HFFc6 (cell line): Measurements from ENCODE around the gene PROX2. TPM values are rescaled to one million over a fixed set of nuclear protein-coding genes. Genes with fewer than 3 reads are reported as not detected.

Experiments
- DNase-seq: peaks from one replicate; pipeline ENCODE4 v3.0.0-alpha.2; 2018
- H3K27ac Mint-ChIP-seq: 2 replicates; pipeline ENCODE4 v1.8.0; 2020; ENCODE audit warnings: mild to moderate bottlenecking, mixed read lengths
- H3K27me3 Mint-ChIP-seq: 2 replicates; pipeline ENCODE4 v1.8.0; 2021; ENCODE audit warnings: mild to moderate bottlenecking, moderate library complexity, mixed read lengths; ENCODE audit not compliant: insufficient read depth
- H3K36me3 Mint-ChIP-seq: 2 replicates; pipeline ENCODE4 v1.8.0; 2021; ENCODE audit warnings: low read depth, mixed read lengths
- H3K4me1 Mint-ChIP-seq: 2 replicates; pipeline ENCODE4 v1.8.0; 2020; ENCODE audit warnings: low read depth, mixed read lengths
- H3K4me3 Mint-ChIP-seq: 2 replicates; pipeline ENCODE4 v1.8.0; 2020; ENCODE audit warnings: mild to moderate bottlenecking, moderate library complexity, mixed read lengths
- H3K9me3 Mint-ChIP-seq: 2 replicates; pipeline ENCODE4 v1.8.0; 2020; ENCODE audit warnings: mild to moderate bottlenecking, mixed read lengths
- CTCF ChIP-seq: fragments of 200-600 bp; sonication (generic); IDR thresholded peaks from 2 replicates; pipeline ENCODE4 v1.5.0; 2021; ENCODE audit warnings: antibody characterized with exemption, mild to moderate bottlenecking
- total RNA-seq, 6 experiments: library from RNA; stranded (reverse); fragmentation: NEBNext Ultra II Directional; extraction: Animal tissue kit (Norgen Biotek cat#: 25700); gene quantifications; 2 replicates in 1 of 6; 3 replicates in 5 of 6; pipeline ENCODE4 v1.2.3, GENCODE V29; 2021

PROX2 gene
- total RNA-seq, 6 experiments from 2014 or later, result not detected

GRCh38 chr14:74826574-74826973 lies 49.4 kb downstream of the PROX2 start:
- no peak for DNase-seq
- H3K27me3 Mint-ChIP-seq, result peaks cover 3% of the 10 kb centered on the region
- no peak for TF ChIP-seq CTCF
- H3K4me1 Mint-ChIP-seq, result peaks cover 19% of the 10 kb centered on the region
- no peak overlapping the region for H3K4me3 Mint-ChIP-seq
- peaks cover 36% of the 10 kb centered on the region for H3K36me3 Mint-ChIP-seq
- no peaks in the 10 kb centered on the region for H3K9me3 Mint-ChIP-seq
- no peak overlapping the region for H3K27ac Mint-ChIP-seq

Other genes with a start within 250 kb of the PROX2 start
- 10 to 100 TPM; 36.7 to 42.3 (median 40.6) TPM for gene AREL1, start 163.1 kb downstream of the PROX2 start, total RNA-seq
- gene FCF1, start 163.0 kb downstream of the PROX2 start, total RNA-seq, result 10 to 100 TPM; 69.7 to 87.4 (median 79.6) TPM
- gene YLPM1, start 112.8 kb downstream of the PROX2 start, total RNA-seq, result 10 to 100 TPM; 46.0 to 50.8 (median 48.6) TPM
- 100 to 1,000 TPM in 5 of 6 experiments, 10 to 100 TPM in 1; 97.5 to 118 (median 109) TPM for gene DLST, start 5.8 kb upstream of the PROX2 start, total RNA-seq
- 1 to 10 TPM in 4 of 6 experiments, under 1 TPM in 2; 0.78 to 1.1 (median 1.0) TPM for gene RPS6KL1, start 47.1 kb upstream of the PROX2 start, total RNA-seq
- 1 to 10 TPM in 4 of 6 experiments, under 1 TPM in 2; 0.87 to 2.9 (median 2.7) TPM for gene PGF, start 79.5 kb upstream of the PROX2 start, total RNA-seq
- gene EIF2B2, start 126.8 kb upstream of the PROX2 start, total RNA-seq, result 10 to 100 TPM; 55.5 to 66.1 (median 59.0) TPM
- gene MLH3, start 175.3 kb upstream of the PROX2 start, total RNA-seq, result 10 to 100 TPM in 1 of 6 experiments, 1 to 10 TPM in 5; 5.4 to 11.6 (median 7.6) TPM
- 10 to 100 TPM in 4 of 6 experiments, 1 to 10 TPM in 2; 5.9 to 14.9 (median 11.7) TPM for gene ACYP1, start 187.9 kb upstream of the PROX2 start, total RNA-seq
- gene ZC2HC1C, start 193.5 kb upstream of the PROX2 start, total RNA-seq, result 1 to 10 TPM in 3 of 6 experiments, under 1 TPM in 3; 0.43 to 1.4 (median 1.1) TPM